ENCODE data around the gene SLC26A9.
"Not testable (repeated sequence)": the region's sequence is repeated elsewhere in the genome, so short reads cannot be mapped to it uniquely, and the experiment has no call there.

DNA sequence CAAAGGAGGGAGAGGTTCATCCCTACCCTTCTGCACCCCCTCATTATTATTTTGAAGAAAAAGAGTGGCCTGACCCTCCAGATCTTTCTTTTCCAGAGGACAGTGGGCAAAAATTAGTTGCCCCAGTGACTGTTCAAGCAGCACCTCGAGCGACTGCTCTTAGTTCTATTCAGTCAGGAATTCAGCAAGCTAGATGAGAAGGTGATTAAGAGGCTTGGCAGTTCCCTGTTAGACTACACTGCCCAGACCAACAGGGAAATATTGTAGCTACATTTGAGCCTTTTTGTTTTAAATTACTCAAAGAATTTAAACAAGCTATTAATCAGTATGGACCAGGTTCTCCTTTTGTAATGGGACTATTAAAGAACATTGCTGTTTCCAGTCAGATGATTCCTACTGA is 51.8 kb downstream of the SLC26A9 start:
- TF ChIP-seq, protein P1, sequence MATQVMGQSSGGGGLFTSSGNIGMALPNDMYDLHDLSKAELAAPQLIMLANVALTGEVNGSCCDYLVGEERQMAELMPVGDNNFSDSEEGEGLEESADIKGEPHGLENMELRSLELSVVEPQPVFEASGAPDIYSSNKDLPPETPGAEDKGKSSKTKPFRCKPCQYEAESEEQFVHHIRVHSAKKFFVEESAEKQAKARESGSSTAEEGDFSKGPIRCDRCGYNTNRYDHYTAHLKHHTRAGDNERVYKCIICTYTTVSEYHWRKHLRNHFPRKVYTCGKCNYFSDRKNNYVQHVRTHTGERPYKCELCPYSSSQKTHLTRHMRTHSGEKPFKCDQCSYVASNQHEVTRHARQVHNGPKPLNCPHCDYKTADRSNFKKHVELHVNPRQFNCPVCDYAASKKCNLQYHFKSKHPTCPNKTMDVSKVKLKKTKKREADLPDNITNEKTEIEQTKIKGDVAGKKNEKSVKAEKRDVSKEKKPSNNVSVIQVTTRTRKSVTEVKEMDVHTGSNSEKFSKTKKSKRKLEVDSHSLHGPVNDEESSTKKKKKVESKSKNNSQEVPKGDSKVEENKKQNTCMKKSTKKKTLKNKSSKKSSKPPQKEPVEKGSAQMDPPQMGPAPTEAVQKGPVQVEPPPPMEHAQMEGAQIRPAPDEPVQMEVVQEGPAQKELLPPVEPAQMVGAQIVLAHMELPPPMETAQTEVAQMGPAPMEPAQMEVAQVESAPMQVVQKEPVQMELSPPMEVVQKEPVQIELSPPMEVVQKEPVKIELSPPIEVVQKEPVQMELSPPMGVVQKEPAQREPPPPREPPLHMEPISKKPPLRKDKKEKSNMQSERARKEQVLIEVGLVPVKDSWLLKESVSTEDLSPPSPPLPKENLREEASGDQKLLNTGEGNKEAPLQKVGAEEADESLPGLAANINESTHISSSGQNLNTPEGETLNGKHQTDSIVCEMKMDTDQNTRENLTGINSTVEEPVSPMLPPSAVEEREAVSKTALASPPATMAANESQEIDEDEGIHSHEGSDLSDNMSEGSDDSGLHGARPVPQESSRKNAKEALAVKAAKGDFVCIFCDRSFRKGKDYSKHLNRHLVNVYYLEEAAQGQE (IDR thresholded peaks at IDR 0.05; ENCODE audit: low read depth, low read length), result not testable (repeated sequence)
- not testable (repeated sequence) for TF ChIP-seq CEBPB (IDR thresholded peaks at IDR 0.05; ENCODE audit: borderline replicate concordance in 1 of 2, low read depth in 2 of 2, low read length in 2 of 2)
